Mammary epithelial cell (primary cell): ENCODE measurements around the gene FUT7.

ENCODE experiments used
- CTCF ChIP-seq, 2 donors: IDR thresholded peaks in 1 of 2; conservative IDR thresholded peaks in 1 of 2; 2 replicates each; pipeline ENCODE4 v1.5.1; 2011 to 2012; ENCODE audit warnings: inconsistent platforms in 2 of 2, low read length in 2 of 2, mild to moderate bottlenecking in 2 of 2, control low read depth in 1 of 2, low read depth in 1 of 2; ENCODE audit not compliant: insufficient read depth in 1 of 2; ENCODE audit errors: extremely low read depth in 1 of 2
- EZH2 ChIP-seq: IDR thresholded peaks from 2 replicates; pipeline ENCODE4 v1.6.1; 2012; ENCODE audit warnings: low read length, inconsistent platforms, borderline replicate concordance

GRCh38 chr9:136984464-136985026 is 47.3 kb downstream of the FUT7 start:
- TF ChIP-seq CTCF (conservative IDR thresholded peaks at IDR 0.05 in 1 of 2, IDR thresholded peaks at IDR 0.05 in 1 of 2; ENCODE audit: extremely low read depth in 1 of 2, insufficient read depth in 1 of 2, low read depth in 1 of 2, low read length in 2 of 2) (no peak), EZH2 (no peak)
